HepG2 (cell line): ENCODE results near the gene CTSD. TPM values are rescaled to one million over a fixed set of nuclear protein-coding genes. Genes with fewer than 3 reads are reported as not detected.

ENCODE experiments used
- ATAC-seq: fragments of 200-7000 bp; cut with Tn5 transposase; 3 replicates; pipeline ENCODE4 v1.9.1; 2020; ENCODE audit warnings: mild to moderate bottlenecking, moderate library complexity
- BruUV-seq: library from RNA; stranded (reverse); fragments of 400-500 nt; replicated peaks from 2 replicates; lab custom pipeline; 2021; lab: Mats Ljungman, UMichigan
- CTCF ChIA-PET: fragments of 300-600 bp; formaldehyde crosslinking; extraction: SDS; loops from one replicate; lab custom pipeline; 2021; ENCODE audit warnings: low total read pairs, inconsistent platforms, low intra/inter-chr PET ratio; lab: Yijun Ruan, JAX
- POLR2A ChIA-PET: fragments of 350-600 bp; sonication (Branson Sonifier 250); formaldehyde crosslinking; loops from one replicate; lab custom pipeline; 2020; ENCODE audit warnings: antibody characterized with exemption, inconsistent platforms; lab: Yijun Ruan, JAX
- DNase-seq: peaks from one replicate; pipeline ENCODE4 v3.0.0-alpha.2; 2015; ENCODE audit warnings: low spot score
- FAIRE-seq: peaks from 3 replicates; lab custom pipeline; 2011; peaks lifted over from hg19 to GRCh38; lab: Jason Lieb, UNC
- H2AFZ ChIP-seq: one replicate; pipeline ENCODE4 v1.6.1; 2011; ENCODE audit warnings: low read length, inconsistent platforms
- H3K27ac ChIP-seq: fragments of 300-600 bp; 3 replicates; pipeline ENCODE4 v1.8.0; 2011; ENCODE audit warnings: mixed run types, mild to moderate bottlenecking, mixed read lengths, low read length, inconsistent platforms; ENCODE audit not compliant: insufficient read depth; ENCODE audit errors: extremely low read length
- H3K27me3 ChIP-seq, 2 experiments: fragments of 200-600 bp in 1 of 2; 2 replicates in 1 of 2; 3 replicates in 1 of 2; pipeline versions ENCODE4 v1.6.0 to v1.8.0; 2011; ENCODE audit warnings: low read length in 2 of 2, mild to moderate bottlenecking in 2 of 2, moderate library complexity in 2 of 2, inconsistent platforms in 1 of 2; ENCODE audit not compliant: insufficient read depth in 2 of 2, control insufficient read depth in 1 of 2
- H3K36me3 ChIP-seq, 2 experiments: fragments of 200-600 bp in 1 of 2; replicated peaks in 1 of 2; 2 replicates in 1 of 2; 3 replicates in 1 of 2; pipeline versions ENCODE4 v1.5.1 to v1.8.0; 2011; ENCODE audit warnings: low read length in 2 of 2, inconsistent platforms in 1 of 2; ENCODE audit not compliant: insufficient read depth in 2 of 2, control insufficient read depth in 1 of 2
- H3K4me1 ChIP-seq: 2 replicates; pipeline ENCODE4 v1.5.1; 2012; ENCODE audit warnings: low read length, inconsistent platforms; ENCODE audit not compliant: insufficient read depth
- H3K4me2 ChIP-seq: 2 replicates; pipeline ENCODE4 v1.6.0; 2011; ENCODE audit warnings: low read depth, low read length, inconsistent platforms
- H3K4me3 ChIP-seq, 3 experiments: fragments of 200-600 bp in 1 of 3; sonication (generic), shearing (Covaris generic) in 1 of 3; replicated peaks in 1 of 3; 2 replicates each; pipeline ENCODE4 v1.5.1; 2011 to 2016; ENCODE audit warnings: low read length in 3 of 3, inconsistent platforms in 2 of 3, low read depth in 2 of 3, mild to moderate bottlenecking in 2 of 3, control low read depth in 1 of 3, mixed read lengths in 1 of 3; ENCODE audit not compliant: insufficient read depth in 1 of 3
- H3K79me2 ChIP-seq: one replicate; pipeline ENCODE4 v1.6.1; 2011; ENCODE audit warnings: low read length, inconsistent platforms; ENCODE audit not compliant: insufficient read depth
- H3K9ac ChIP-seq: 2 replicates; pipeline ENCODE4 v1.6.0; 2011; ENCODE audit warnings: mild to moderate bottlenecking, low read depth, low read length, inconsistent platforms; ENCODE audit not compliant: insufficient read depth
- H3K9me3 ChIP-seq: 2 replicates; pipeline ENCODE4 v1.5.1; 2012; ENCODE audit warnings: mild to moderate bottlenecking, low read length
- H4K20me1 ChIP-seq: 2 replicates; pipeline ENCODE4 v1.6.0; 2011; ENCODE audit warnings: inconsistent platforms, mild to moderate bottlenecking, low read length, moderate library complexity; ENCODE audit not compliant: insufficient read depth
- ELF1 ChIP-seq: sonication (generic); formaldehyde crosslinking; IDR thresholded peaks from 2 replicates; pipeline ENCODE4 v1.4.0; 2020; ENCODE audit warnings: missing genetic modification reagents
- HNRNPL ChIP-seq: fragments of 200-400 bp; formaldehyde crosslinking; IDR thresholded peaks from 2 replicates; pipeline ENCODE4 v1.6.1; 2017; ENCODE audit warnings: mild to moderate bottlenecking, low read depth, low read length
- KDM4B ChIP-seq: sonication (generic); formaldehyde crosslinking; IDR thresholded peaks from 2 replicates; pipeline ENCODE4 v1.4.0; 2020; ENCODE audit warnings: missing genetic modification reagents
- PAWR ChIP-seq: sonication (generic); formaldehyde crosslinking; IDR thresholded peaks from 2 replicates; pipeline ENCODE4 v1.4.0; 2020; ENCODE audit warnings: missing genetic modification reagents, mild to moderate bottlenecking, borderline replicate concordance
- SATB2 ChIP-seq: sonication (generic); formaldehyde crosslinking; IDR thresholded peaks from 2 replicates; pipeline ENCODE4 v1.5.0; 2020; ENCODE audit warnings: missing genetic modification reagents
- ZFX ChIP-seq: sonication (generic); formaldehyde crosslinking; IDR thresholded peaks from 2 replicates; pipeline ENCODE4 v1.4.0; 2020; ENCODE audit warnings: mild to moderate bottlenecking, low read depth, missing genetic modification reagents, moderate library complexity
- ZNF143 ChIP-seq: sonication (generic); formaldehyde crosslinking; IDR thresholded peaks from 2 replicates; pipeline ENCODE4 v1.4.0; 2020; ENCODE audit warnings: missing genetic modification reagents
- ZNF646 ChIP-seq: sonication (generic); formaldehyde crosslinking; IDR thresholded peaks from 2 replicates; pipeline ENCODE4 v1.9.0; 2021; ENCODE audit warnings: mild to moderate bottlenecking, missing genetic modification reagents
- ZNF761 ChIP-seq: sonication (generic); formaldehyde crosslinking; conservative IDR thresholded peaks from 2 replicates; pipeline ENCODE4 v1.4.0; 2020; ENCODE audit warnings: mild to moderate bottlenecking, missing genetic modification reagents
- WGBS: methylation state at CpG from one replicate; pipeline ENCODE4 v1.1.6; 2017; ENCODE audit warnings: low lambda C conversion rate; 5-methylcytosine and 5-hydroxymethylcytosine counted together
- in situ Hi-C: cut with HindIII; loops from 2 replicates; pipeline ENCODE4 v1.10.0; 2017; ENCODE audit warnings: low pct_unique_long_range_greater_than_20kb; ENCODE audit not compliant: extremely low pct_ligation_motif_present
- intact Hi-C: fragments of 100-400 bp; cut with micrococcal nuclease; formaldehyde crosslinking; loops from one replicate; pipeline ENCODE4 v1.10.0; 2022; ENCODE audit not compliant: unreplicated experiment
- polyA plus RNA-seq, 8 experiments: library from polyadenylated mRNA; depleted of rRNA in 3 of 8; stranded (reverse) in 7 of 8; unstranded in 1 of 8; fragments of >200 nt; fragmentation: Illumina TruSeq in 4 of 8; extraction: Trizol in 4 of 8; gene quantifications; 2 replicates each; pipeline versions ENCODE4 v1.2.1 to v1.2.3, GENCODE V29; 2011 to 2016; ENCODE audit warnings: low read depth in 4 of 8, missing spikeins in 1 of 8, mixed read lengths in 1 of 8; ENCODE audit not compliant: insufficient read depth in 1 of 8
- total RNA-seq, 5 experiments: library from RNA; depleted of rRNA; stranded (reverse); fragments of >200 nt; fragmentation: Illumina TruSeq; extraction: Trizol; gene quantifications; 2 replicates each; pipeline ENCODE4 v1.2.3, GENCODE V29; 2016; ENCODE audit warnings: low read depth in 1 of 5
- TF ChIP-seq, protein P1 (sequence below): sonication (generic); formaldehyde crosslinking; IDR thresholded peaks from 2 replicates; pipeline ENCODE4 v1.4.0; 2020; ENCODE audit warnings: mild to moderate bottlenecking, missing genetic modification reagents

Gene CTSD
- total and polyA plus RNA-seq, 2 of the 13 experiments (the other 11 are each of a cell fraction or from before 2014, with no cell fraction given) = 143 to 230 TPM

DNA sequence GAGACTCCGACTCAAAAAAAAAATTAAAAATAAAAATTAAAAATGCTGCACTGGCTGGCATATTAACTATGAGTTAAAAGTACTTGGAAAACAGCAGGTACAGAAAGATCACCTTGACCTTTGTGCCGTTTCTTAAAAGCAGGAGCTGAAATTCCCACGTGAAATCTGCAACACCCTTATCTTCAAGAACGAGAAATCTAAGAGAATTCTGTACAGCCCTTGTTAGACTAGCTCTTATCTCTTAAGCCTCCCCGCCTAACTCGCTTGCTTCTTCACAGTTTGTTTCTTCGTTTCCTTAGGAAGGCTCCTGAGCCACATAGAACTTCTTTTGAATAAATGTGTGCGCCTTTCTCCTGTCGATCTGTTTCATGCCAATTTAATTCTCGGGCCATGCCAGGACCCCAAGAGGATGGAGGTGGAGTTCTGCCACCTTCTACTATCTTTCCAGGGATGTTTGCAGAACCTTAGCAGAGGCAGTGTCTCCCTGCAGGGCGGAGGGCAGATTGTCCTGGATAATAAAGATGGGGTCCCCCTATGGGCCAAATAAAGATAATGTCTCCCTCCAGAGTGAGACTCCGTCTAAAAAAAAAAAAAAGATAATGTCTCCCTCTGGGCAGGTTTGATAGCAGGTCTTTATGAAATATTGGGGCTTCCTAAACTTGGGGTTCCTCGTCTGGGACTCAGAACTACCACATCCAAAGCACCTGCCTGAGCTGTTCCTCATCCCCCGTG, 43.7 kb upstream of the CTSD start:
- no peak overlapping the region for H3K27ac ChIP-seq
- no TSS peak for BruUV-seq
- peak; percentile 42; the same call in 1 of the 3 replicates for ATAC-seq
- ChIA-PET CTCF (no interaction called here), POLR2A (no interaction called here)
- FAIRE-seq = no peak
- intact Hi-C loops (no loop called here), in situ Hi-C loops (no loop called here)
- no peak overlapping the region for H3K4me3 ChIP-seq
- H3K27me3 ChIP-seq = peaks cover 0 to 35% of the 10 kb centered on the region in 2 experiments; a peak in 2 of 5 replicates
- no peaks in the 10 kb centered on the region for H3K79me2 ChIP-seq
- H3K9ac ChIP-seq = no peak overlapping the region
- H3K4me1 ChIP-seq = no peaks in the 10 kb centered on the region
- WGBS = 15% methylated on average over 13 of the region's 14 CpGs
- no peak for DNase-seq
- H3K36me3 ChIP-seq = no peaks in the 10 kb centered on the region
- H4K20me1 ChIP-seq = no peaks in the 10 kb centered on the region
- no peak overlapping the region for H2AFZ ChIP-seq
- no peaks in the 10 kb centered on the region for H3K9me3 ChIP-seq
- H3K4me2 ChIP-seq = no peak overlapping the region
- no peak for TF ChIP-seq KDM4B
- no peak for TF ChIP-seq SATB2 (CRISPR knock-in tag)
- no peak for TF ChIP-seq ZNF646 (CRISPR knock-in tag)
- TF ChIP-seq HNRNPL = no peak
- TF ChIP-seq, protein P1, sequence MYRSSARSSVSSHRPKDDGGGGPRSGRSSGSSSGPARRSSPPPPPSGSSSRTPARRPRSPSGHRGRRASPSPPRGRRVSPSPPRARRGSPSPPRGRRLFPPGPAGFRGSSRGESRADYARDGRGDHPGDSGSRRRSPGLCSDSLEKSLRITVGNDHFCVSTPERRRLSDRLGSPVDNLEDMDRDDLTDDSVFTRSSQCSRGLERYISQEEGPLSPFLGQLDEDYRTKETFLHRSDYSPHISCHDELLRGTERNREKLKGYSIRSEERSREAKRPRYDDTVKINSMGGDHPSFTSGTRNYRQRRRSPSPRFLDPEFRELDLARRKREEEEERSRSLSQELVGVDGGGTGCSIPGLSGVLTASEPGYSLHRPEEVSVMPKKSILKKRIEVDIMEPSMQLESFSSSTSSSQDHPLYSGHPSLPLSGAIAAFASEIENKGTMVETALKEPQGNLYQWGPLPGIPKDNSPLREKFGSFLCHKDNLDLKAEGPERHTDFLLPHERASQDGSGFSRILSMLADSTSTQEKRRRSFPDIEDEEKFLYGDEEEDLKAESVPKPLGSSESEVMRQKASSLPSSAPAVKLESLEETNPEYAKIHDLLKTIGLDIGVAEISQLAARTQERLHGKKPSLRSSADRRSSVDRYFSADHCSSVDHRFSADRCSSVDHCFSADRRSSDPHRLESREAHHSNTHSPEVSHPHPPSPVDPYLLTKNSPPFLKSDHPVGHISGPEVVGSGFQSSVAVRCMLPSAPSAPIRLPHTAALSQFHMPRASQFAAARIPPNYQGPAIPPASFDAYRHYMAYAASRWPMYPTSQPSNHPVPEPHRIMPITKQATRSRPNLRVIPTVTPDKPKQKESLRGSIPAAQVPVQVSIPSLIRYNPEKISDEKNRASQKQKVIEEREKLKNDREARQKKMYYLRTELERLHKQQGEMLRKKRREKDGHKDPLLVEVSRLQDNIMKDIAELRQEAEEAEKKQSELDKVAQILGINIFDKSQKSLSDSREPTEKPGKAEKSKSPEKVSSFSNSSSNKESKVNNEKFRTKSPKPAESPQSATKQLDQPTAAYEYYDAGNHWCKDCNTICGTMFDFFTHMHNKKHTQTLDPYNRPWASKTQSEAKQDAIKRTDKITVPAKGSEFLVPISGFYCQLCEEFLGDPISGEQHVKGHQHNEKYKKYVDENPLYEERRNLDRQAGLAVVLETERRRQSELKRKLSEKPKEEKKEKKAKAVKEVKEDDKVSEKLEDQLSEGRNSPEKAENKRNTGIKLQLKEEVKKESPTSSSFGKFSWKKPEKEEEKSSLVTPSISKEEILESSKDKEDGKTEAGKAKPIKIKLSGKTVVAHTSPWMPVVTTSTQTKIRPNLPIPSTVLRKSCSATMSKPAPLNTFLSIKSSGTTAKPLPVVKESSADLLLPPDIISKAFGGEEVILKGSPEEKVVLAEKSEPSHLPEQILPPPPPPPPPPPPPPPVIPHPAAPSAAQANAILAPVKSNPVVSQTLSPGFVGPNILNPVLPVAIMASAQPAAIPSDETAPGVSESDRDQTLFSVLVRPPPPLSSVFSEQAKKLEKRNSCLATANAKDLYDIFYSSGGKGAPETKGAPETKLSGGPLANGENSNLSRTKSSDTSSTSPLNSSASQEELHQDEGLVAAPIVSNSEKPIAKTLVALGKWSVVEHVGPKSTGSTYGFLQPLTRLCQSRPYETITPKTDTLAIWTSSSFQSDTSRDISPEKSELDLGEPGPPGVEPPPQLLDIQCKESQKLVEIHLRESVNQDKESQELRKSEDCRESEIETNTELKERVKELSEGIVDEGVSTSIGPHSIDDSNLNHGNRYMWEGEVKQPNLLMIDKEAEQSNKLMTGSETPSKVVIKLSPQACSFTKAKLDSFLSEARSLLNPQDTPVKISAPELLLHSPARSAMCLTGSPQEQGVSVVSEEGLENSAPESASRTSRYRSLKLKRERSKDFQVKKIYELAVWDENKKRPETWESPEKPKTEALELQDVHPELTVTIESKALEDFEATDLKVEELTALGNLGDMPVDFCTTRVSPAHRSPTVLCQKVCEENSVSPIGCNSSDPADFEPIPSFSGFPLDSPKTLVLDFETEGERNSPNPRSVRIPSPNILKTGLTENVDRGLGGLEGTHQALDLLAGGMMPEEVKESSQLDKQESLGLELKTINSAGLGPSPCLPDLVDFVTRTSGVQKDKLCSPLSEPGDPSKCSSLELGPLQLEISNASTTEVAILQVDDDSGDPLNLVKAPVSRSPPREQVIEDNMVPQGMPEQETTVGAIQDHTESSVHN (CRISPR knock-in tag) = no peak
- TF ChIP-seq ZNF761 (CRISPR knock-in tag) = no peak
- TF ChIP-seq PAWR (CRISPR knock-in tag) = no peak
- no peak for TF ChIP-seq ELF1
- no peak for TF ChIP-seq ZFX
- TF ChIP-seq ZNF143 = no peak
